ENCODE measurements around the gene AFAP1. TPM values are rescaled to one million over a fixed set of nuclear protein-coding genes. Genes with fewer than 3 reads are reported as not detected.

The AFAP1 gene
- total RNA-seq, 4 donors from 2014 or later: 8.2 to 22.3 (median 15.2) TPM

DNA sequence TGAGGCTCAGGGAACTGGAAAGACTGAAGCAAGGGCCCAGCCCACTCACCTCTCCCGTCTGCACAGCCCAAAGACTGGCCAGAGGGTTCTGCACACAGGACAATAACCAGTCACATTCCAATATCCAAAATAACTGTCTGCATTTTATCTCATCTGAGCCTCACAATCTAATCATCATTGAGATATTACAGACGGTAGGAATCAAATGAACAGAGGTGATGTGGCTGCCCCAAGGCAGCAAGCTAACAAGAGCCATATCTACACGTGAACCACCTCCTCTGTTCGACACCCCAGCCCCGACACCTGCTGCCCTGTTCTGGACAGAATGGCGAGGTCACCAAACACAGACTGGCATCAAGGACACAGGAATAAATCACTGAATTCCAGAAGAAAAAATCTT lies 60.5 kb downstream of the AFAP1 start:
- no peak for TF ChIP-seq POLR2A (IDR thresholded peaks at IDR 0.05)
- TF ChIP-seq, protein P1, sequence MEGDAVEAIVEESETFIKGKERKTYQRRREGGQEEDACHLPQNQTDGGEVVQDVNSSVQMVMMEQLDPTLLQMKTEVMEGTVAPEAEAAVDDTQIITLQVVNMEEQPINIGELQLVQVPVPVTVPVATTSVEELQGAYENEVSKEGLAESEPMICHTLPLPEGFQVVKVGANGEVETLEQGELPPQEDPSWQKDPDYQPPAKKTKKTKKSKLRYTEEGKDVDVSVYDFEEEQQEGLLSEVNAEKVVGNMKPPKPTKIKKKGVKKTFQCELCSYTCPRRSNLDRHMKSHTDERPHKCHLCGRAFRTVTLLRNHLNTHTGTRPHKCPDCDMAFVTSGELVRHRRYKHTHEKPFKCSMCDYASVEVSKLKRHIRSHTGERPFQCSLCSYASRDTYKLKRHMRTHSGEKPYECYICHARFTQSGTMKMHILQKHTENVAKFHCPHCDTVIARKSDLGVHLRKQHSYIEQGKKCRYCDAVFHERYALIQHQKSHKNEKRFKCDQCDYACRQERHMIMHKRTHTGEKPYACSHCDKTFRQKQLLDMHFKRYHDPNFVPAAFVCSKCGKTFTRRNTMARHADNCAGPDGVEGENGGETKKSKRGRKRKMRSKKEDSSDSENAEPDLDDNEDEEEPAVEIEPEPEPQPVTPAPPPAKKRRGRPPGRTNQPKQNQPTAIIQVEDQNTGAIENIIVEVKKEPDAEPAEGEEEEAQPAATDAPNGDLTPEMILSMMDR (IDR thresholded peaks at IDR 0.05): no peak
- 83 to 87% methylated on average over 6 of the region's 6 CpGs for WGBS, 2 donors
- H3K4me3 ChIP-seq (ENCODE audit: low read depth, poor library complexity, severe bottlenecking): no peak overlapping the region
- intact Hi-C loops (cut with DNase I; ENCODE audit: low total_unique reads): no loop called here
- DNase-seq (ENCODE audit: low spot score in 2 of 2): no peak

GRCh38 chr4:7878323-7878722 lies 61.3 kb downstream of the AFAP1 start:
- H3K4me3 ChIP-seq (ENCODE audit: low read depth, poor library complexity, severe bottlenecking): no peak overlapping the region
- intact Hi-C loops (cut with DNase I; ENCODE audit: low total_unique reads): no loop called here
- no peak for TF ChIP-seq POLR2A (IDR thresholded peaks at IDR 0.05)
- TF ChIP-seq, protein P1 (IDR thresholded peaks at IDR 0.05): no peak
- WGBS, 2 donors: 89% methylated on average over 6 of the region's 6 CpGs
- DNase-seq (ENCODE audit: low spot score in 2 of 2): no peak

DNA sequence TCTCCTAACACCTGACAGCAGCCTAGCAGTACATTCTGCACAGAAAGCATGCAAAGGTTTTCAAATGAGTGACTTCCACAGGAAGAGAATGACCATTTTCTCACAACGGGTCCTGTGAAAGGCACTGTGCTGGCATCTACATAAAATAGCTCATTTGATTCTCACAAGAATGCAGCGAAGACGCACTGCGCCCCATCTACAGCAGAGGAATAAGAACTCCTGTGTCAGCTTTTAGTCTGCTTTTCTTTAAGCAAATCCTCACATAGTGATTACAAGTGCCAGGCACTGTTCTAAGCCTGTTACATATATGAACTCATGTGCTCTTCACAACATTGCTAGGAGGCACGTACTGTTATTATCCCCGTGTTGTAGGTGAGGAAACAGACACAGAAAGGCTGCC lies 62.5 kb downstream of the AFAP1 start:
- intact Hi-C loops (cut with DNase I; ENCODE audit: low total_unique reads): no loop called here
- DNase-seq (ENCODE audit: low spot score in 2 of 2): no peak
- 85 to 89% methylated on average over 6 of the region's 6 CpGs for WGBS, 2 donors
- no peak overlapping the region for H3K4me3 ChIP-seq (ENCODE audit: low read depth, poor library complexity, severe bottlenecking)
- no peak for TF ChIP-seq POLR2A (IDR thresholded peaks at IDR 0.05)
- TF ChIP-seq, protein P1 (IDR thresholded peaks at IDR 0.05): no peak

DNA sequence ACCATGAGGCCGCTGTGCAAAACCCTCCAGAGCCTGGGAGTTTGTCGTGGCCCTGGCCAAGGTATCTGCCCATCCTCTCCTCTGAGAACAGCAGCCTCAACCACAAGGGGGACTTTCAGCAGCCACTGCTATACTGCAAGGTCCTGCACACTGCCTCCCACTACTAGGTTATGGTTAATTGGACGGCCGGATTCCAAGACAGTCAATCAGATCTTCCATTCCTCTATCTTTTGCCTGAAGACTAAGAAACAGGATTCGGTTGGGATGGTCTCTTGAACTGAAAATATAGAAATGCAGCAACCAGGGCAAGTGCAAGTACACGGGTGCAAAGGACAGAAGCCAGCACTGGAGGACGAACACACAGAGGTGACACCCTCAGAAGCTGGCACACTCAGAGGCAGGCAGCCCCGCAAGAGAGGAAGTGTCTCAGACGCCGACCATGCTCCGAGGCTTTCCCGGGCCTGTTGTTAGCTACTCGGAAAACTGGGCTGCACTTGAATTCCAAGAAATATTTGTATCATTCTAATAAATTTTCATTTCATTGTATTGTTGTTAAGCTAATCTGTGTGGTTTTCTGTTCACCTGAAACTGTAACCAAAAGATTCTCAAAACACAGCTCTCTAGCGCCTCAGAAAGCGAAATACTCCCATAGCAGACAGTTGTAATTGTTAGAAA lies 63.3 kb downstream of the AFAP1 start:
- TF ChIP-seq, protein P1 (IDR thresholded peaks at IDR 0.05): no peak
- no peak for TF ChIP-seq POLR2A (IDR thresholded peaks at IDR 0.05)
- 53 to 58% methylated on average over 15 of the region's 15 CpGs for WGBS, 2 donors
- DNase-seq (ENCODE audit: low spot score in 2 of 2): no peak

DNA sequence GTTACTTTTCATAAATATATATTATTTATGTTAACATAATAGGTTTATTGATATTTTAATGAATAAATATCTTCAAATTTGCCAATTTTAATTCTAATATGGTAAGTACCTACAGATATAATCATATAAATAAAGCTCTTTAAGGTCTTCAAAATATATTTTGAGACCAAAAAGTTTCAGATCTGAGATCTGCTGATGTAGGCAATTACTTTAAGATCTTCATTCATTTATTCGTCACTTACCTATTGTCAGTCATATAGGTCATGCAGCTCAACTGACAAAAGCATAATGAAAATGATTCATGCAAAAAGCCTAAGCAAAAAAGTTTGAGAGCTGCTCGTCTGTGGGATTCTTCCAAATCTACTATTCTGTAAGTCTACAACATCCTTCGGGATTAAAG lies 64.8 kb downstream of the AFAP1 start:
- intact Hi-C loops (cut with DNase I; ENCODE audit: low total_unique reads): no loop called here
- 91 to 93% methylated on average over 3 of the region's 3 CpGs for WGBS, 2 donors
- no peak for DNase-seq (ENCODE audit: low spot score in 2 of 2)
- no peak for TF ChIP-seq POLR2A (IDR thresholded peaks at IDR 0.05)
- TF ChIP-seq, protein P1 (IDR thresholded peaks at IDR 0.05): no peak
- H3K4me3 ChIP-seq (ENCODE audit: low read depth, poor library complexity, severe bottlenecking): no peak overlapping the region

More for the DNA sequence above, 63.3 kb downstream of the AFAP1 start:
- no peak overlapping the region for H3K4me3 ChIP-seq (ENCODE audit: low read depth, poor library complexity, severe bottlenecking)
- intact Hi-C loops (cut with DNase I; ENCODE audit: low total_unique reads): no loop called here

DNA sequence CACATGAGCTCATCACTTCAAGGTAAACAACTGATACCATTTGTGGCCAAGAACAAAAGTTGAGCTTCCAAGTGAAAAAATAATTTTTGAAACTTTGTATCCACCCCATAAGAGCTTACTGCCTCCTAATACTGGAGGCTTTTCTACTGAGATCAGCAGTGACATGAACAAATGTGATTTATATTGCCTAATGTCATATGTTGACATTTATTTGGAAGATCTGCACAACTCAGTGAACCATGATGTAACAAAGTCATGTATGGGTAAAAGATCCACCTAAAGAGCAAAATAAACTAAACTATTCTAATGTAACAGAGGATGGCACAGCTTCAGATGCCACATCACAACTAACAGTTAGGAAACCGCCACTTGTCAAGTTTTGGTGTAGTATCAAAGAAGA lies 65.8 kb downstream of the AFAP1 start:
- H3K4me3 ChIP-seq (ENCODE audit: low read depth, poor library complexity, severe bottlenecking): no peak overlapping the region
- no peak for DNase-seq (ENCODE audit: low spot score in 2 of 2)
- whole genome bisulfite sequencing, 2 donors: 90 to 100% methylated on average over 1 of the region's 1 CpG
- TF ChIP-seq, protein P1 (IDR thresholded peaks at IDR 0.05): no peak
- TF ChIP-seq POLR2A (IDR thresholded peaks at IDR 0.05): no peak
- intact Hi-C loops (cut with DNase I; ENCODE audit: low total_unique reads): no loop called here

Measured in lower leg skin (tissue), 4 donors.